HG03575 (cell line): ENCODE results near the gene ACSL6.

Experiments
- ATAC-seq: cut with Tn5 transposase; IDR thresholded peaks from one replicate; pipeline ENCODE4 v1.9.1; 2021; ENCODE audit not compliant: unreplicated experiment, insufficient number of reproducible peaks, low FRiP score; ENCODE audit errors: extremely low read depth

ACSL6 gene

DNA sequence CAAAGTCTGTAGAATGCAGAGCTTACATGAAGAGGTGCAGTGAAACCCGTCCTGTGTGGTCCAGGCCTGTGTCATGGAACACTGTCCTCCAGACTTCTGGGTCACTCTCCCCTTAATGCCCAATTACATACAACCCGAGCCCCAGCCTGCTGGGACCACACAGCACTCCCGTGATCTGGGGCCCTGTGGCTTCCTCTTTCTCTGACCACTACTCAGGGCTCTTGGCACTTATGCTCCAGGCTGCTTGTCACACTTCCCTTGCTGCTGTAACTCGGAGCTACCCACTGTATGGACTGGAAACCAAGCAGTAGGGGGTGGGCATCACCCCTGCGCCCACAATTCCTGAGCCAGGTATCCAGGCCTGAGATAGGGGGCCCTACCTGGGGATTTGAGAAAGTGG is 38.7 kb upstream of the ACSL6 start:
- no peak for ATAC-seq

- no peak for ATAC-seq
These were observed 38.1 kb upstream of the ACSL6 start for GRCh38 chr5:132049559-132049958.

- no peak for ATAC-seq
These were observed 37.6 kb upstream of the ACSL6 start for GRCh38 chr5:132049093-132049492.

DNA sequence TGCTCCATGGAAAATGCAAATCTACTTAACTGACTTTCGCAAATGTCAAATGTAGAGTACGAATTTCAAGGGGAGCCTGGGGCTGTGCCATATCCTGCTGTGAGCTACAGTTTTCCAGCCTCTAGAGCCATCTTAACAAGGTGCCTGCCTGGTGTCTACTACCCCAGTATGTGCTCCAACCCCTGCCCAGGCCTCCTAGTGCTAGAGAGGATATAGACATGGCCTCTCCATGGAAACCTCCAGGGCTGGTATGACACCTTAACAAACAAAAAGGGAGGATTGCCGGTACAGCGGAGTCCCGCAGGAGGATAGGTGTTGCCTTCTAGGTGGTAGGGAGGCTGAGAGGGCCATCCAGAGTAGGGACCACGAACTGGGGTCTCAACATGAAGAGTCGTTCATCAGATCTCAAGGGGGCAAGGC is 35.4 kb upstream of the ACSL6 start:
- ATAC-seq = no peak

- no peak for ATAC-seq
These were observed 32.7 kb upstream of the ACSL6 start for GRCh38 chr5:132044207-132044606.

GRCh38 chr5:132037353-132037752 is 25.9 kb upstream of the ACSL6 start:
- ATAC-seq = no peak

DNA sequence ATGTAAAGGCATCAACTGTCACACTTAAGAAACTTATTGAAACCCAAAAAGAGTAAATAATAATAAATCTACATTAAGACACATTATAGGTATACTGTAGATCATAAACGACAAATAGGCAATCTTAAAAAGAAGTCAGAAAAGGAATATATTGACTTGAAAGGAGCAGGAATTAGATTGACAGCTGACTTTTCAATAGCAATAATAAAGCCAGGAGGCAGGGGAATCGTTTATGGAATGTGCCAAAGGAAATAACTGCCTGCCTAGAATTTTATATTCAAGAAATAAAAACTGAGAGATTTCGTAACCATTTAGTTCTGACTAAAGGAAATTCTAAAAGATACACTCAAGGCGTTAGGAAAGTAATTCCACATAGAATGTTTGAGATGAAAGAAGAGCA is 21.7 kb upstream of the ACSL6 start:
- no peak for ATAC-seq

GRCh38 chr5:132032196-132032595 is 20.7 kb upstream of the ACSL6 start:
- no peak for ATAC-seq

- no peak for ATAC-seq
These were observed 19.2 kb upstream of the ACSL6 start for GRCh38 chr5:132030610-132031009.

DNA sequence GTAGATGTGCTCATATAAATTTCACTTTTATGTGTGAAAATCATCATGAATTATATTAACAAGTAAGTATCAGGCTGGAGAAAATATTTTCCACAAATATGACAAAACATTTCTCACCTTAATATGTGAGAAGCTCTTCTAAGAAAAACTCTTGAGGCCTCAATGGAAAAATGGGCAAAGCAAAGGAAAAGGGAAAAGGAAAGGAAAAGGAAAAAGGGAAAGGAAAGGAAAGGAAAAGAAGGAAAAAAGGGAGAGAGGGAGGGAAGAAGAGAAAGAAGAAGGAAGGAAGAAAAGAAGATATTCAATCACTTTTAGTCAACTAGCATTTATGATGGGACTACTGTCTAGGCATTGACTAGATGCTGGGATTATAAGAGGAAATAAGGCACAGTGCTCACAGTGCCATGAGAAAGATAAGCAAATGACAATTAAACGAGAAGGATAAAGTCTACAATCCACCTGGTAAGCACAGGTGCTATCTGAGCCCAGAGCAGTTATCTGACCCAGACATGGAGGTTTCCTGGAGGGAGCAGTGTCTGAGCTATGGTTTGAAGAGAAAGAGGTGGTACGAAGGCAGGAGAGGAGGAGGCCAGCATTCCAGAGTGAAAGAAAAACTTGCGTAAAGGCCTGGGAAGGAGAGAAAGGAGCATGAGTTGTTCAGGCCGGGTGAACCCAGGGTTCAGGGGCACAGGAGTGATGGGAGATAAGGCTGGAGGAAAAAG is 18.3 kb upstream of the ACSL6 start:
- no peak for ATAC-seq

GRCh38 chr5:132027027-132027426 is 15.6 kb upstream of the ACSL6 start:
- ATAC-seq = no peak

DNA sequence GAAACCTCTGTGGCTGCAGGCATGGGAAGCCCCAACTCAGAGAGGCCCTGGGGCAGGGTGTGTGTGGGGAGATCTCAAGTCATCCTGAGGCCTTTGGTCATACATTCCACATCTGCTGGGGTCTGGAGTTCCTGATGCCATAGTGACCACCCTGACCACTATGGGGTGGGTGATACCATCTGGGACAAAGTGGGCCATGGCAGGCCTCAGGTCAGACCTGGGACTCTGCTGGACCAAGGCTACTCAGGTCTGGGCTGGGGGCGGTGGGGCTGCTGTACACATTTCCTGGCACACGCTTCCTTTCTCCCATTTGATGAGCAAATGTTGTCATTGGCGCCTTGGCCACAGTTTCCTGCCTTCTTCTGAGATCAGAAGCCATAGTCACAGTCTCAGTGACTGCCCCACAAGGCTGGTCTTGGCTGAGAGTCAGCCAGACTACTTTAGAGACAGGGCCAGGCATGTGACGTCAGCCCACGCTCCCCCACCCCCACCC is 15.1 kb upstream of the ACSL6 start:
- ATAC-seq = no peak

GRCh38 chr5:132025403-132025971 is 14.0 kb upstream of the ACSL6 start:
- ATAC-seq = no peak

DNA sequence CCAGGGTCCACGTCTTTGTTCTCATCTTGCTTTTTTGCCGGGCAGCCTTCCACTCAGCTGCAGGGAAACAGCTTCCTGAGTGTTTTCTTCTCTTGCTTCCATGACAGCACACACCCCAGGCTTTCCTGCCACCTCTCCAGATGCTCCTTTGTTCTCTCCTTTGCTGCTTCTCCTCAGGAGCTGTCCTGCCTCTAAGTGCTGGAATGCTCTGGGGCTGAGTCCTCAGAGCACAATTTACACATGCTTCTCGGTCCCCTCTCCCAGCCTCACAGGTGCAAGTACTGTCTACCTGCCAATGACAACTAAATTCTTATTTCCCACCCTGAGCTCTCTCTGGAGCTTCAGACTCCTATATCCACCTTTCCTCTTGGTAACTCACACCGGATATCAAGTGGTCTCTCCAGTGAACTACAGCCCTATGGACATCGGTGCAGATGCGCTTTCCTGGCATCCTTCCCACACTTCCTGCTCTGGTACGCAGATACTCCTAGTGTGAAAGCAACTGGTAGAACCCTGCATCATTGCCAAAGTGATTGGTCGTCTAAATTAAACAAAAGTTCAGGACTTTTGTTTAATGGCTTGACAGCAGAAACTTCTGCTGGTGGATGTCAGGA is 13.4 kb upstream of the ACSL6 start:
- no peak for ATAC-seq

DNA sequence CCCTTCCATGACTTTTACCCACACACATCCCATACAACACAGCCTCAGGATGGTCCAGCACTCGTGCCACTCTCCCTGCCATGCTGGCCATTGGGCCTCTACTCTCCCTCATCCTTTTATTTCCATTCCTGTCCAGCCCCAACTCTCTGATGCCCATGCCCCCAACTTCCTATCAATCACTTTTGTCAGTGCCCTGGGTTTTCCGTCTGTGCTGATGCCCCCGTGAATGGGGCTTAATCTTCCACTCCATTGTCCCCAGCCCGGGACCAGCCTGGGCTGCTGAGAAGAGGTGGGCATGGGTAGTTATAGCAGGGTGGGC is 12.6 kb upstream of the ACSL6 start:
- no peak for ATAC-seq

GRCh38 chr5:132023258-132024116 is 12.0 kb upstream of the ACSL6 start:
- ATAC-seq = no peak

- ATAC-seq = no peak
These were observed 11.3 kb upstream of the ACSL6 start for GRCh38 chr5:132022737-132023136.

DNA sequence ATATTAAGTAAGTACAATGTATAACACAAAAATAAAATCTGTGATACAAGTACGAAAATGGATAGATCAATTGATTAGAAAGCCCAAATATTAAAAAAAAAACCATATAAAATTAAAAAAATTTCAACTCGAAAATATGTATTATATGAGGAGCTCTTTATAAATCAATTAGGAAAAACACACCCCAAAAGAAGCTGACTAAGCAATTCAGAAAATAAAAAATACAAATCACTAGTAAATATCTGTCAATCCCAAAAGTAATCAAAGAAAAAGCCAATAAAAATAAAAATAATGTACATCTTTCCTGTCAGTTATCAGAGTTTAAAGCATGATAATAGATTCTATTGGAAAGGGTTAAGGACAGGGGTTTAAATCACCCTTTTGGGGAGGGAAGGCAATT is 10.2 kb upstream of the ACSL6 start:
- no peak for ATAC-seq

DNA sequence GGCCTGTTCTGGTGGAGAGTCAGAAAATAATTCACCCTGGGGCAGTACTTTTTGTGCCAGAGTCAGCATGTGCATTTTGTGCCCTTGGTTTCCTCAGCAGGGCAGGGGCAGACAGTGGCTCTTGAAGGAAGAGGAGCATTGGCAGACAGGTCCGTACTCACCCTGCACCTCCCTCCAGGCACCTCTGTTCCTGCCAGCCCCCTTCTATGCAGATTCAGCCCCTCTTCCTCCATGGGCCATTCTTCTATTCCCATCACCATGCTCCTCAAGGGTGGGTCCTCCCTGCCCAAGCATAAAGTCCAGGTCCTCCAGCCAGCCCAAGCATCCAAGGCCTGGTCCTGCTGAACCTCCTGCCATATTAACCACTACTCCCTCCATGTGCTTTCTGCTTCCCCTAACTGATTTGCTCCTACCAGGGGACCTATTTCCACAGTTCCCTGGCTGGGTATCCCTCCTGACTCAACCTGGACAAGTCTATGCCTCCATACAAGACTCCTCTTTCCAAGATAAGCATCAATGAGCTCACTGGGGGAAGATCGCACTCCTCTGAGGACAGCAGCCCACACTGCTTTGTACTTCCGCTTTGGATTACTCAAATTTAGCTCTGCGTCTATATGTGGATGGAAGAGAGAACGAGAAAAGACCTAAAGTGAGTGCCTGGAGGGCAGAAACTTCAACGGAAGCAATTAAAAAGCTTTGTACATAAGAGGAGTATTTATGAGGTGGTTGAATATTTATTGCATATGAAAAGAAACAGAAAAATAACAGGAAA is 9.3 kb upstream of the ACSL6 start:
- no peak for ATAC-seq
